Thoracic aorta (tissue), 2 donors: ENCODE measurements around the gene TBC1D2. TPM values are rescaled to one million over a fixed set of nuclear protein-coding genes. Genes with fewer than 3 reads are reported as not detected.

Source experiments
- ATAC-seq: fragments of 150-250 bp; one replicate; pipeline ENCODE4 v1.8.0; 2017; ENCODE audit warnings: low read depth; ENCODE audit not compliant: insufficient number of reproducible peaks, low FRiP score
- DNase-seq: peaks from one replicate; pipeline ENCODE4 v3.0.0-alpha.2; 2020; ENCODE audit warnings: low spot score
- H3K27ac ChIP-seq, 2 donors: fragments of 200-600 bp; sonication (generic); 1 replicate in 1 of 2; 2 replicates in 1 of 2; pipeline ENCODE4 v1.5.1; 2016; ENCODE audit warnings: mild to moderate bottlenecking in 2 of 2, moderate library complexity in 2 of 2
- H3K27me3 ChIP-seq: fragments of 200-600 bp; sonication (generic); replicated peaks from 2 replicates; pipeline ENCODE4 v1.6.0; 2016; ENCODE audit warnings: mild to moderate bottlenecking; ENCODE audit not compliant: insufficient read depth
- H3K36me3 ChIP-seq: fragments of 200-600 bp; sonication (generic); one replicate; pipeline ENCODE4 v1.5.1; 2016
- H3K4me1 ChIP-seq, 2 donors: fragments of 200-600 bp; sonication (generic); 1 replicate in 1 of 2; 2 replicates in 1 of 2; pipeline versions ENCODE4 v1.5.1 to v1.6.0; 2016; ENCODE audit warnings: low read depth in 2 of 2, mild to moderate bottlenecking in 1 of 2; ENCODE audit not compliant: control insufficient read depth in 1 of 2
- H3K4me3 ChIP-seq: fragments of 200-600 bp; sonication (generic); 2 replicates; pipeline ENCODE4 v1.5.1; 2016; ENCODE audit warnings: mild to moderate bottlenecking
- H3K9me3 ChIP-seq: fragments of 200-600 bp; sonication (generic); 2 replicates; pipeline ENCODE4 v1.5.1; 2016
- CTCF ChIP-seq: fragments of 200-600 bp; sonication (generic); IDR thresholded peaks from one replicate; pipeline ENCODE4 v1.5.1; 2019; ENCODE audit warnings: antibody characterized with exemption
- total RNA-seq, 2 donors: library from RNA; depleted of rRNA; stranded (reverse); fragments of >200 nt; gene quantifications; one replicate each; pipeline versions ENCODE4 v1.1.0 to v1.2.3, GENCODE V29; 2016

Gene TBC1D2
- total RNA-seq, 2 donors from 2014 or later: 22.3 to 23.7 TPM

- no peak for DNase-seq
- Histone ChIP-seq H3K4me3 (no peak overlapping the region), H3K27ac (no peak overlapping the region), H3K4me1 (no peaks in the 10 kb centered on the region), H3K9me3 (no peaks in the 10 kb centered on the region), H3K36me3 (peaks cover 3% of the 10 kb centered on the region), H3K27me3 (no peaks in the 10 kb centered on the region)
- ATAC-seq: no peak
- no peak for TF ChIP-seq CTCF
Measured at GRCh38 chr9:98229090-98229395, 26.4 kb downstream of the TBC1D2 start.

- no peak for DNase-seq
- H3K4me1 ChIP-seq: no peaks in the 10 kb centered on the region
- ATAC-seq: no peak
- H3K27ac ChIP-seq: no peak overlapping the region
- no peak for TF ChIP-seq CTCF
- no peaks in the 10 kb centered on the region for H3K27me3 ChIP-seq
- peaks cover 3% of the 10 kb centered on the region for H3K36me3 ChIP-seq
- no peak overlapping the region for H3K4me3 ChIP-seq
- no peaks in the 10 kb centered on the region for H3K9me3 ChIP-seq
Measured at GRCh38 chr9:98228392-98229089, 26.9 kb downstream of the TBC1D2 start.

GRCh38 chr9:98227883-98228282, 27.6 kb downstream of the TBC1D2 start:
- peaks cover 0 to 5% of the 10 kb centered on the region in 2 donors for H3K4me1 ChIP-seq
- H3K36me3 ChIP-seq: no peaks in the 10 kb centered on the region
- ATAC-seq: no peak
- H3K4me3 ChIP-seq: no peak overlapping the region
- no peak for TF ChIP-seq CTCF
- H3K27ac ChIP-seq: no peak overlapping the region
- no peaks in the 10 kb centered on the region for H3K9me3 ChIP-seq
- H3K27me3 ChIP-seq: no peaks in the 10 kb centered on the region
- no peak for DNase-seq

GRCh38 chr9:98226957-98227356, 28.5 kb downstream of the TBC1D2 start:
- H3K9me3 ChIP-seq: no peaks in the 10 kb centered on the region
- H3K27me3 ChIP-seq: no peaks in the 10 kb centered on the region
- no peak for TF ChIP-seq CTCF
- H3K4me3 ChIP-seq: no peak overlapping the region
- DNase-seq (no peak), ATAC-seq (no peak)
- H3K27ac ChIP-seq: no peak overlapping the region
- H3K36me3 ChIP-seq: no peaks in the 10 kb centered on the region
- peaks cover 0 to 5% of the 10 kb centered on the region in 2 donors for H3K4me1 ChIP-seq

GRCh38 chr9:98226516-98226915, 28.9 kb downstream of the TBC1D2 start:
- H3K36me3 ChIP-seq: no peaks in the 10 kb centered on the region
- no peaks in the 10 kb centered on the region for H3K9me3 ChIP-seq
- DNase-seq (no peak), ATAC-seq (no peak)
- H3K27me3 ChIP-seq: no peaks in the 10 kb centered on the region
- peaks cover 0 to 5% of the 10 kb centered on the region in 2 donors for H3K4me1 ChIP-seq
- no peak for TF ChIP-seq CTCF
- no peak overlapping the region for H3K27ac ChIP-seq
- H3K4me3 ChIP-seq: no peak overlapping the region
